ENCODE results near the gene HPSE2. TPM values are rescaled to one million over a fixed set of nuclear protein-coding genes. Genes with fewer than 3 reads are reported as not detected.

HPSE2 gene
- total and polyA plus RNA-seq, 2 experiments from 2014 or later, result 0.10 to 0.24 TPM

- H3K4me1 Mint-ChIP-seq, result peaks cover 9% of the 10 kb centered on the region; the same call in 2 of the 3 replicates
- DNase-seq (ENCODE audit: low spot score), result peak; percentile 5
- H2AFZ ChIP-seq, result no peak overlapping the region
- TF ChIP-seq ZNF114 (CRISPR knock-in tag; IDR thresholded peaks at IDR 0.05) (no peak), CREB1 (CRISPR knock-in tag; IDR thresholded peaks at IDR 0.05; ENCODE audit: low read depth) (no peak), JUNB (IDR thresholded peaks at IDR 0.05; ENCODE audit: unreplicated experiment) (no peak), ZNF331 (CRISPR knock-in tag; IDR thresholded peaks at IDR 0.05; ENCODE audit: low read depth) (no peak), CTCF (conservative IDR thresholded peaks at IDR 0.05; ENCODE audit: low read depth in 2 of 2) (no peak), STAT1 (IDR thresholded peaks at IDR 0.05; ENCODE audit: unreplicated experiment) (no peak), NANOG (IDR thresholded peaks at IDR 0.05; ENCODE audit: borderline replicate concordance) (no peak), EZH2 (IDR thresholded peaks at IDR 0.05; ENCODE audit: low read depth, unreplicated experiment) (no peak), EZH2phosphoT487 (IDR thresholded peaks at IDR 0.05; ENCODE audit: unreplicated experiment) (no peak), REST (IDR thresholded peaks at IDR 0.05; ENCODE audit: unreplicated experiment) (no peak), ETS1 (IDR thresholded peaks at IDR 0.05) (no peak), POLR2AphosphoS5 (IDR thresholded peaks at IDR 0.05; ENCODE audit: low read depth) (no peak)
- TF ChIP-seq, protein P1, sequence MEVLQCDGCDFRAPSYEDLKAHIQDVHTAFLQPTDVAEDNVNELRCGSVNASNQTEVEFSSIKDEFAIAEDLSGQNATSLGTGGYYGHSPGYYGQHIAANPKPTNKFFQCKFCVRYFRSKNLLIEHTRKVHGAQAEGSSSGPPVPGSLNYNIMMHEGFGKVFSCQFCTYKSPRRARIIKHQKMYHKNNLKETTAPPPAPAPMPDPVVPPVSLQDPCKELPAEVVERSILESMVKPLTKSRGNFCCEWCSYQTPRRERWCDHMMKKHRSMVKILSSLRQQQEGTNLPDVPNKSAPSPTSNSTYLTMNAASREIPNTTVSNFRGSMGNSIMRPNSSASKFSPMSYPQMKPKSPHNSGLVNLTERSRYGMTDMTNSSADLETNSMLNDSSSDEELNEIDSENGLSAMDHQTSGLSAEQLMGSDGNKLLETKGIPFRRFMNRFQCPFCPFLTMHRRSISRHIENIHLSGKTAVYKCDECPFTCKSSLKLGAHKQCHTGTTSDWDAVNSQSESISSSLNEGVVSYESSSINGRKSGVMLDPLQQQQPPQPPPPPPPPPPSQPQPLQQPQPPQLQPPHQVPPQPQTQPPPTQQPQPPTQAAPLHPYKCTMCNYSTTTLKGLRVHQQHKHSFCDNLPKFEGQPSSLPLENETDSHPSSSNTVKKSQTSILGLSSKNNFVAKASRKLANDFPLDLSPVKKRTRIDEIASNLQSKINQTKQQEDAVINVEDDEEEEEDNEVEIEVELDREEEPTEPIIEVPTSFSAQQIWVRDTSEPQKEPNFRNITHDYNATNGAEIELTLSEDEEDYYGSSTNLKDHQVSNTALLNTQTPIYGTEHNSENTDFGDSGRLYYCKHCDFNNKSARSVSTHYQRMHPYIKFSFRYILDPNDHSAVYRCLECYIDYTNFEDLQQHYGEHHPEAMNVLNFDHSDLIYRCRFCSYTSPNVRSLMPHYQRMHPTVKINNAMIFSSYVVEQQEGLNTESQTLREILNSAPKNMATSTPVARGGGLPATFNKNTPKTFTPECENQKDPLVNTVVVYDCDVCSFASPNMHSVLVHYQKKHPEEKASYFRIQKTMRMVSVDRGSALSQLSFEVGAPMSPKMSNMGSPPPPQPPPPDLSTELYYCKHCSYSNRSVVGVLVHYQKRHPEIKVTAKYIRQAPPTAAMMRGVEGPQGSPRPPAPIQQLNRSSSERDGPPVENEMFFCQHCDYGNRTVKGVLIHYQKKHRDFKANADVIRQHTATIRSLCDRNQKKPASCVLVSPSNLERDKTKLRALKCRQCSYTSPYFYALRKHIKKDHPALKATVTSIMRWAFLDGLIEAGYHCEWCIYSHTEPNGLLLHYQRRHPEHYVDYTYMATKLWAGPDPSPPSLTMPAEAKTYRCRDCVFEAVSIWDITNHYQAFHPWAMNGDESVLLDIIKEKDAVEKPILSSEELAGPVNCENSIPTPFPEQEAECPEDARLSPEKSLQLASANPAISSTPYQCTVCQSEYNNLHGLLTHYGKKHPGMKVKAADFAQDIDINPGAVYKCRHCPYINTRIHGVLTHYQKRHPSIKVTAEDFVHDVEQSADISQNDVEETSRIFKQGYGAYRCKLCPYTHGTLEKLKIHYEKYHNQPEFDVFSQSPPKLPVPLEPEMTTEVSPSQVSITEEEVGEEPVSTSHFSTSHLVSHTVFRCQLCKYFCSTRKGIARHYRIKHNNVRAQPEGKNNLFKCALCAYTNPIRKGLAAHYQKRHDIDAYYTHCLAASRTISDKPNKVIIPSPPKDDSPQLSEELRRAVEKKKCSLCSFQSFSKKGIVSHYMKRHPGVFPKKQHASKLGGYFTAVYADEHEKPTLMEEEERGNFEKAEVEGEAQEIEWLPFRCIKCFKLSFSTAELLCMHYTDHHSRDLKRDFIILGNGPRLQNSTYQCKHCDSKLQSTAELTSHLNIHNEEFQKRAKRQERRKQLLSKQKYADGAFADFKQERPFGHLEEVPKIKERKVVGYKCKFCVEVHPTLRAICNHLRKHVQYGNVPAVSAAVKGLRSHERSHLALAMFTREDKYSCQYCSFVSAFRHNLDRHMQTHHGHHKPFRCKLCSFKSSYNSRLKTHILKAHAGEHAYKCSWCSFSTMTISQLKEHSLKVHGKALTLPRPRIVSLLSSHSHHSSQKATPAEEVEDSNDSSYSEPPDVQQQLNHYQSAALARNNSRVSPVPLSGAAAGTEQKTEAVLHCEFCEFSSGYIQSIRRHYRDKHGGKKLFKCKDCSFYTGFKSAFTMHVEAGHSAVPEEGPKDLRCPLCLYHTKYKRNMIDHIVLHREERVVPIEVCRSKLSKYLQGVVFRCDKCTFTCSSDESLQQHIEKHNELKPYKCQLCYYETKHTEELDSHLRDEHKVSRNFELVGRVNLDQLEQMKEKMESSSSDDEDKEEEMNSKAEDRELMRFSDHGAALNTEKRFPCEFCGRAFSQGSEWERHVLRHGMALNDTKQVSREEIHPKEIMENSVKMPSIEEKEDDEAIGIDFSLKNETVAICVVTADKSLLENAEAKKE (CRISPR knock-in tag; IDR thresholded peaks at IDR 0.05), result no peak
- no peaks in the 10 kb centered on the region for H3F3A ChIP-seq (replicated peaks; ENCODE audit: low read depth)
- no peaks in the 10 kb centered on the region for H3K36me3 Mint-ChIP-seq (ENCODE audit: low read depth)
- no peak overlapping the region for H3K4me3 Mint-ChIP-seq
- H4K20me1 ChIP-seq (replicated peaks; ENCODE audit: insufficient read depth), result no peaks in the 10 kb centered on the region
- no peak overlapping the region for H3K4me2 ChIP-seq
- no peaks in the 10 kb centered on the region for H3K9me3 Mint-ChIP-seq
- no peak overlapping the region for H3K27ac ChIP-seq (ENCODE audit: low read depth)
- H3K4me3 ChIP-seq, result no peak overlapping the region
- H3K27me3 Mint-ChIP-seq (ENCODE audit: insufficient read depth, low read depth, poor library complexity), result peaks cover 4% of the 10 kb centered on the region
- no peaks in the 10 kb centered on the region for H3K36me3 ChIP-seq (ENCODE audit: insufficient read depth)
- no peaks in the 10 kb centered on the region for H3K27me3 ChIP-seq (ENCODE audit: insufficient read depth)
- no peak for ATAC-seq
- H3K79me2 ChIP-seq (replicated peaks; ENCODE audit: insufficient read depth), result no peaks in the 10 kb centered on the region
- no peak overlapping the region for H3K27ac Mint-ChIP-seq
- 0 out of 2 replicates have a peak, but pooled peaks cover 4% of the 10 kb centered on the region for H3K4me1 ChIP-seq (ENCODE audit: insufficient read depth)
- H3K9me2 ChIP-seq (ENCODE audit: insufficient read depth), result no peaks in the 10 kb centered on the region
Observed at GRCh38 chr10:98916526-98917125, 319.0 kb downstream of the HPSE2 start.

Measured in GM23338 (cell line).